Measurements from ENCODE around the gene MYO1E.

DNA sequence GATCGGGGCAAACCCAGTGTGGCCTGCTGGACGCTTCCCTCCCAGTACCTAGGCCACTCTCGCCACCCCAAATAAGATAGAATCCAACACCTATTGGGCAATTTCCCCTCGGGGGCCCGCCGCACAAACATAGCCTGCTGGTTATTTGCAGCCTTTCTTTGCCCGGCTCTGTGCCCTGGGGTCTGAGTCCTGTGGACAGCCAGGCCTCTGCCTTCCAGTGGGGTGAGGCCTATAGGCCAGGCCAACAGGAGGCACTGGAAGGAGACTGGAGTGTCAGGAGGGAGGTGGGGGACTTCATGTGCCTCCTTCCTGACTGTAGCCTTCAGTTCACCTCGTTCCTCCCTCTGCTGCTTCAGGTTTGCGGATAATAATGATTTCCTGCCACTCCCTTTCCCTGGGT is 213.5 kb downstream of the MYO1E start:
- TF ChIP-seq CTCF (IDR thresholded peaks at IDR 0.05) = no peak
- TF ChIP-seq POLR2A (IDR thresholded peaks at IDR 0.05) = no peak
- no peak for TF ChIP-seq EP300 (IDR thresholded peaks at IDR 0.05)
